ENCODE measurements around the gene RANGRF. TPM values are rescaled to one million over a fixed set of nuclear protein-coding genes. Genes with fewer than 3 reads are reported as not detected.
"Not testable (repeated sequence)": the region's sequence is repeated elsewhere in the genome, so short reads cannot be mapped to it uniquely, and the experiment has no call there.

Gene RANGRF
- total RNA-seq: 19.9 and 27.2 TPM in 2 replicates

- no peak for DNase-seq (ENCODE audit: extremely low read depth, low read depth, low spot score)
Observed at GRCh38 chr17:8288336-8289102, at the start of gene RANGRF. Gene RANGRF, plus strand, starts transcription at chr17:8288670. Its CDS starts 119 bp downstream, at chr17:8288789.

- no peak for DNase-seq (ENCODE audit: extremely low read depth, low read depth, low spot score)
Observed at GRCh38 chr17:8243827-8244226, 44.6 kb upstream of the RANGRF start.

GRCh38 chr17:8244768-8245167, 43.7 kb upstream of the RANGRF start:
- DNase-seq (ENCODE audit: extremely low read depth, low read depth, low spot score): no peak

GRCh38 chr17:8248751-8249607, 39.5 kb upstream of the RANGRF start, which contains the start of gene PFAS:
Gene PFAS, plus strand, starts transcription at chr17:8249289. Its CDS starts 4,649 bp downstream, at chr17:8253938.
- DNase-seq (ENCODE audit: extremely low read depth, low read depth, low spot score): peak; percentile 45

GRCh38 chr17:8249621-8250500, 38.6 kb upstream of the RANGRF start:
- DNase-seq (ENCODE audit: extremely low read depth, low read depth, low spot score): no peak

GRCh38 chr17:8251411-8251810, 37.1 kb upstream of the RANGRF start:
- DNase-seq (ENCODE audit: extremely low read depth, low read depth, low spot score): not testable (repeated sequence)

- DNase-seq (ENCODE audit: extremely low read depth, low read depth, low spot score): no peak
Observed at GRCh38 chr17:8253801-8254200, 34.7 kb upstream of the RANGRF start.

GRCh38 chr17:8254881-8255280, 33.6 kb upstream of the RANGRF start:
- no peak for DNase-seq (ENCODE audit: extremely low read depth, low read depth, low spot score)

- no peak for DNase-seq (ENCODE audit: extremely low read depth, low read depth, low spot score)
Observed at GRCh38 chr17:8255499-8255898, 33.0 kb upstream of the RANGRF start.

GRCh38 chr17:8256291-8256690, 32.2 kb upstream of the RANGRF start:
- DNase-seq (ENCODE audit: extremely low read depth, low read depth, low spot score): no peak

GRCh38 chr17:8256691-8257090, 31.8 kb upstream of the RANGRF start:
- no peak for DNase-seq (ENCODE audit: extremely low read depth, low read depth, low spot score)

- DNase-seq (ENCODE audit: extremely low read depth, low read depth, low spot score): no peak
Observed at GRCh38 chr17:8257801-8258200, 30.7 kb upstream of the RANGRF start.

- no peak for DNase-seq (ENCODE audit: extremely low read depth, low read depth, low spot score)
Observed at GRCh38 chr17:8264320-8264719, 24.1 kb upstream of the RANGRF start.

- no peak for DNase-seq (ENCODE audit: extremely low read depth, low read depth, low spot score)
Observed at GRCh38 chr17:8264836-8265542, 23.5 kb upstream of the RANGRF start.

- no peak for DNase-seq (ENCODE audit: extremely low read depth, low read depth, low spot score)
Observed at GRCh38 chr17:8266648-8267479, 21.6 kb upstream of the RANGRF start.

- DNase-seq (ENCODE audit: extremely low read depth, low read depth, low spot score): no peak
Observed at GRCh38 chr17:8267480-8268147, 20.9 kb upstream of the RANGRF start.

GRCh38 chr17:8268550-8269298, 19.7 kb upstream of the RANGRF start:
- DNase-seq (ENCODE audit: extremely low read depth, low read depth, low spot score): no peak

- DNase-seq (ENCODE audit: extremely low read depth, low read depth, low spot score): no peak
Observed at GRCh38 chr17:8272421-8272820, 16.0 kb upstream of the RANGRF start.
